WTC11 (cell line): ENCODE measurements around the gene CACNA1C. TPM values are rescaled to one million over a fixed set of nuclear protein-coding genes. Genes with fewer than 3 reads are reported as not detected.

Source experiments
- ATAC-seq: fragments of 200-7000 bp; cut with Tn5 transposase; 2 replicates; pipeline ENCODE4 v1.10.0; 2021; ENCODE audit warnings: mild to moderate bottlenecking, moderate library complexity
- CTCF ChIA-PET: fragments of 300-600 bp; sonication (Branson Sonifier 250); formaldehyde crosslinking; loops from one replicate; lab custom pipeline; 2021; ENCODE audit warnings: antibody characterized with exemption; lab: Charles Lee
- POLR2A ChIA-PET: fragments of 350-600 bp; sonication (Branson Sonifier 250); formaldehyde crosslinking; loops from one replicate; lab custom pipeline; 2021; ENCODE audit warnings: antibody characterized with exemption; lab: Charles Lee
- DNase-seq: peaks from one replicate; pipeline ENCODE4 v3.0.0; 2021; ENCODE audit warnings: low spot score
- H3K27ac Mint-ChIP-seq: 2 replicates; pipeline ENCODE4 v1.8.0; 2021; ENCODE audit warnings: mixed read lengths
- H3K27me3 Mint-ChIP-seq: 2 replicates; pipeline ENCODE4 v1.8.0; 2021; ENCODE audit warnings: low read depth, mild to moderate bottlenecking, moderate library complexity, mixed read lengths
- H3K36me3 Mint-ChIP-seq: 2 replicates; pipeline ENCODE4 v1.8.0; 2021; ENCODE audit warnings: mixed read lengths
- H3K4me1 Mint-ChIP-seq: 2 replicates; pipeline ENCODE4 v1.8.0; 2022; ENCODE audit warnings: mixed read lengths
- H3K4me3 Mint-ChIP-seq: 2 replicates; pipeline ENCODE4 v1.8.0; 2021; ENCODE audit warnings: mild to moderate bottlenecking, moderate library complexity, mixed read lengths
- H3K9me3 Mint-ChIP-seq: 2 replicates; pipeline ENCODE4 v1.8.0; 2021; ENCODE audit warnings: mixed read lengths
- ELF4 ChIP-seq: sonication (generic); formaldehyde crosslinking; IDR thresholded peaks from 2 replicates; pipeline ENCODE4 v1.8.1; 2022; ENCODE audit warnings: low read depth, mild to moderate bottlenecking, moderate library complexity, missing genetic modification reagents
- ESRRA ChIP-seq: sonication (generic); formaldehyde crosslinking; IDR thresholded peaks from 2 replicates; pipeline ENCODE4 v1.8.1; 2022; ENCODE audit warnings: mild to moderate bottlenecking, missing genetic modification reagents, borderline replicate concordance
- FOXP1 ChIP-seq: sonication (generic); formaldehyde crosslinking; IDR thresholded peaks from 2 replicates; pipeline ENCODE4 v1.8.0; 2022; ENCODE audit warnings: missing genetic modification reagents, mild to moderate bottlenecking, moderate library complexity, borderline replicate concordance
- HMGA2 ChIP-seq: fragments of 250-450 bp; sonication (Bioruptor Pico); IDR thresholded peaks from 2 replicates; pipeline ENCODE4 v1.4.0; 2021; ENCODE audit warnings: mild to moderate bottlenecking, moderate library complexity
- IRF2 ChIP-seq: sonication (generic); formaldehyde crosslinking; IDR thresholded peaks from 2 replicates; pipeline ENCODE4 v1.8.0; 2022; ENCODE audit warnings: low read depth, missing genetic modification reagents, borderline replicate concordance
- JAZF1 ChIP-seq: fragments of 250-450 bp; sonication (Bioruptor Pico); IDR thresholded peaks from 2 replicates; pipeline ENCODE4 v1.9.0; 2021; ENCODE audit warnings: moderate library complexity, mild to moderate bottlenecking, inconsistent platforms
- NFE2L1 ChIP-seq: sonication (generic); formaldehyde crosslinking; IDR thresholded peaks from 2 replicates; pipeline ENCODE4 v1.8.1; 2023; ENCODE audit warnings: missing genetic modification reagents
- PRRX2 ChIP-seq: fragments of 250-450 bp; sonication (Bioruptor Pico); IDR thresholded peaks from 2 replicates; pipeline ENCODE4 v1.8.0; 2021; ENCODE audit warnings: mild to moderate bottlenecking
- SOX15 ChIP-seq: fragments of 250-450 bp; sonication (Bioruptor Pico); IDR thresholded peaks from 2 replicates; pipeline ENCODE4 v1.9.0; 2021; ENCODE audit warnings: mild to moderate bottlenecking
- TEAD1 ChIP-seq: sonication (generic); formaldehyde crosslinking; IDR thresholded peaks from 2 replicates; pipeline ENCODE4 v1.8.0; 2022; ENCODE audit warnings: mild to moderate bottlenecking, missing genetic modification reagents
- TP53 ChIP-seq: sonication (generic); formaldehyde crosslinking; IDR thresholded peaks from 2 replicates; pipeline ENCODE4 v1.8.1; 2023; ENCODE audit warnings: mild to moderate bottlenecking, missing genetic modification reagents
- ZBTB21 ChIP-seq: sonication (generic); formaldehyde crosslinking; IDR thresholded peaks from 2 replicates; pipeline ENCODE4 v1.8.1; 2023; ENCODE audit warnings: mild to moderate bottlenecking, missing genetic modification reagents, borderline replicate concordance
- total RNA-seq: library from RNA; stranded (reverse); gene quantifications from 3 replicates; pipeline ENCODE4 v1.2.3, GENCODE V29; 2021
- TF ChIP-seq, protein P1 (sequence below): fragments of 250-450 bp; sonication (Bioruptor Pico); IDR thresholded peaks from 2 replicates; pipeline ENCODE4 v1.9.0; 2021; ENCODE audit warnings: mild to moderate bottlenecking
- TF ChIP-seq, protein P2 (sequence below): sonication (generic); formaldehyde crosslinking; IDR thresholded peaks from 2 replicates; pipeline ENCODE4 v1.8.0; 2022; ENCODE audit warnings: mild to moderate bottlenecking, missing genetic modification reagents
- TF ChIP-seq, protein P3 (sequence below): fragments of 250-450 bp; sonication (Bioruptor Pico); IDR thresholded peaks from 2 replicates; pipeline ENCODE4 v2.1.2; 2022; ENCODE audit warnings: mild to moderate bottlenecking, moderate library complexity
- TF ChIP-seq, protein P4 (sequence below): sonication (generic); formaldehyde crosslinking; IDR thresholded peaks from 2 replicates; pipeline ENCODE4 v1.8.1; 2023; ENCODE audit warnings: mild to moderate bottlenecking, missing genetic modification reagents, moderate library complexity
- TF ChIP-seq, protein P5 (sequence below): sonication (generic); formaldehyde crosslinking; IDR thresholded peaks from 2 replicates; pipeline ENCODE4 v1.8.1; 2022; ENCODE audit warnings: mild to moderate bottlenecking, moderate library complexity, missing genetic modification reagents
- TF ChIP-seq, protein P6 (sequence below): sonication (generic); formaldehyde crosslinking; IDR thresholded peaks from 2 replicates; pipeline ENCODE4 v1.8.1; 2022; ENCODE audit warnings: missing genetic modification reagents, borderline replicate concordance
- TF ChIP-seq, protein P7 (sequence below): sonication (generic); formaldehyde crosslinking; IDR thresholded peaks from 2 replicates; pipeline ENCODE4 v1.8.0; 2022; ENCODE audit warnings: missing genetic modification reagents

CACNA1C gene
- total RNA-seq, 1 experiment from 2014 or later = 1.7 TPM

DNA sequence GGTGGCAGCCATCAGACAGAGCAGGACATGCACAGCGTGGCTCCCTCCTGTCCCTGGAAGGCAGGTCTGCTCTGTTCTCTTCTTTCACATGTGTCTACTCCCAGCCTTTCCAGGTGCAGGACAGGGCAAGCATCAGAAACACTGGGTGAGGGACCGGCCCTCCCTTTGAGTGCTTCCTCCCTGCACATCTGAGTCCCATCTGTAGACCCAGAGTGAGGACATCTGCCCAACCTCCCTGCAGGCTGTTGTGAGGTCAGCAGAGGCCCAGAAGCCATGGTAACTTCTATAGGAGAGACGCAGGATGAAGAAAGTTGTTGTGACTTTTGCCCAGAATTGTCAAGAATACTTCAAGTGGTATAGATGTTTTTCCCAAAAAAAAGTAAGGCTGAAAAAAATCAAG is 282.7 kb downstream of the CACNA1C start (continued):
- TF ChIP-seq, protein P1, sequence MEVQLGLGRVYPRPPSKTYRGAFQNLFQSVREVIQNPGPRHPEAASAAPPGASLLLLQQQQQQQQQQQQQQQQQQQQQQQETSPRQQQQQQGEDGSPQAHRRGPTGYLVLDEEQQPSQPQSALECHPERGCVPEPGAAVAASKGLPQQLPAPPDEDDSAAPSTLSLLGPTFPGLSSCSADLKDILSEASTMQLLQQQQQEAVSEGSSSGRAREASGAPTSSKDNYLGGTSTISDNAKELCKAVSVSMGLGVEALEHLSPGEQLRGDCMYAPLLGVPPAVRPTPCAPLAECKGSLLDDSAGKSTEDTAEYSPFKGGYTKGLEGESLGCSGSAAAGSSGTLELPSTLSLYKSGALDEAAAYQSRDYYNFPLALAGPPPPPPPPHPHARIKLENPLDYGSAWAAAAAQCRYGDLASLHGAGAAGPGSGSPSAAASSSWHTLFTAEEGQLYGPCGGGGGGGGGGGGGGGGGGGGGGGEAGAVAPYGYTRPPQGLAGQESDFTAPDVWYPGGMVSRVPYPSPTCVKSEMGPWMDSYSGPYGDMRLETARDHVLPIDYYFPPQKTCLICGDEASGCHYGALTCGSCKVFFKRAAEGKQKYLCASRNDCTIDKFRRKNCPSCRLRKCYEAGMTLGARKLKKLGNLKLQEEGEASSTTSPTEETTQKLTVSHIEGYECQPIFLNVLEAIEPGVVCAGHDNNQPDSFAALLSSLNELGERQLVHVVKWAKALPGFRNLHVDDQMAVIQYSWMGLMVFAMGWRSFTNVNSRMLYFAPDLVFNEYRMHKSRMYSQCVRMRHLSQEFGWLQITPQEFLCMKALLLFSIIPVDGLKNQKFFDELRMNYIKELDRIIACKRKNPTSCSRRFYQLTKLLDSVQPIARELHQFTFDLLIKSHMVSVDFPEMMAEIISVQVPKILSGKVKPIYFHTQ (CRISPR knock-in tag) = no peak
- TF ChIP-seq, protein P2, sequence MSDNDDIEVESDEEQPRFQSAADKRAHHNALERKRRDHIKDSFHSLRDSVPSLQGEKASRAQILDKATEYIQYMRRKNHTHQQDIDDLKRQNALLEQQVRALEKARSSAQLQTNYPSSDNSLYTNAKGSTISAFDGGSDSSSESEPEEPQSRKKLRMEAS (CRISPR knock-in tag) = no peak
- TF ChIP-seq, protein P3, sequence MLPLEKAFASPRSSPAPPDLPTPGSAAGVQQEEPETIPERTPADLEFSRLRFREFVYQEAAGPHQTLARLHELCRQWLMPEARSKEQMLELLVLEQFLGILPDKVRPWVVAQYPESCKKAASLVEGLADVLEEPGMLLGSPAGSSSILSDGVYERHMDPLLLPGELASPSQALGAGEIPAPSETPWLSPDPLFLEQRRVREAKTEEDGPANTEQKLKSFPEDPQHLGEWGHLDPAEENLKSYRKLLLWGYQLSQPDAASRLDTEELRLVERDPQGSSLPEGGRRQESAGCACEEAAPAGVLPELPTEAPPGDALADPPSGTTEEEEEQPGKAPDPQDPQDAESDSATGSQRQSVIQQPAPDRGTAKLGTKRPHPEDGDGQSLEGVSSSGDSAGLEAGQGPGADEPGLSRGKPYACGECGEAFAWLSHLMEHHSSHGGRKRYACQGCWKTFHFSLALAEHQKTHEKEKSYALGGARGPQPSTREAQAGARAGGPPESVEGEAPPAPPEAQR = no peak
- TF ChIP-seq, protein P4, sequence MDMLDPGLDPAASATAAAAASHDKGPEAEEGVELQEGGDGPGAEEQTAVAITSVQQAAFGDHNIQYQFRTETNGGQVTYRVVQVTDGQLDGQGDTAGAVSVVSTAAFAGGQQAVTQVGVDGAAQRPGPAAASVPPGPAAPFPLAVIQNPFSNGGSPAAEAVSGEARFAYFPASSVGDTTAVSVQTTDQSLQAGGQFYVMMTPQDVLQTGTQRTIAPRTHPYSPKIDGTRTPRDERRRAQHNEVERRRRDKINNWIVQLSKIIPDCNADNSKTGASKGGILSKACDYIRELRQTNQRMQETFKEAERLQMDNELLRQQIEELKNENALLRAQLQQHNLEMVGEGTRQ = no peak

DNA sequence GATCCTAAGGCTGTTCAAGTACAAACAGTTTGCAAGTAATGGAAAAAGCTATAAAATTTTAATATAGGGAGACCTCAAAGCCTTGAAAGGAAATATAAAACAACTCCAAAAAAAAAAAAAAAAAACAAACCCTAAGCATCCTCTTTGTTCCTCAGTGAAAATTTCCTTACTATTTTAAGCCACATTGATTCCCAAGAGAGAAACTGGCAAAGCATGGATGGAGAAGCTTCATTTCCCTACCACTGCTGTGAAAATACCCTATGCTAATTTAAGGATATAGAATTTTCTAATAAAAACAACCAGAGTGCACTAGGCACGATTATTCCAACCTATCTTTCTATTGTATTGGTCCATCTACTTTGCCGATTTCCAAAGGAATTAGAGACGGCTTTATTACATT is 283.1 kb downstream of the CACNA1C start:
- Mint-ChIP-seq H3K36me3 (no peaks in the 10 kb centered on the region), H3K27me3 (no peaks in the 10 kb centered on the region; the same call in 1 of the 2 replicates), H3K9me3 (no peaks in the 10 kb centered on the region), H3K27ac (no peak overlapping the region), H3K4me1 (peaks cover 9% of the 10 kb centered on the region), H3K4me3 (no peak overlapping the region)
- ChIA-PET CTCF (interaction anchor here (0.7 kb wide), 1 partner anchor 59 kb away, joined by 4 read pairs; no protein-coding TSS in a partner anchor), POLR2A (interaction anchor here (0.7 kb wide), 1 partner anchor 235 kb away, joined by 4 read pairs; no protein-coding TSS in a partner anchor)
- TF ChIP-seq ESRRA (CRISPR knock-in tag) (no peak), ELF4 (no peak), IRF2 (CRISPR knock-in tag) (no peak), TP53 (CRISPR knock-in tag) (no peak), JAZF1 (CRISPR knock-in tag) (no peak), NFE2L1 (no peak), FOXP1 (CRISPR knock-in tag) (no peak), HMGA2 (CRISPR knock-in tag) (no peak), ZBTB21 (no peak), PRRX2 (CRISPR knock-in tag) (no peak), TEAD1 (CRISPR knock-in tag) (no peak), SOX15 (CRISPR knock-in tag) (no peak)
- TF ChIP-seq, protein P5, sequence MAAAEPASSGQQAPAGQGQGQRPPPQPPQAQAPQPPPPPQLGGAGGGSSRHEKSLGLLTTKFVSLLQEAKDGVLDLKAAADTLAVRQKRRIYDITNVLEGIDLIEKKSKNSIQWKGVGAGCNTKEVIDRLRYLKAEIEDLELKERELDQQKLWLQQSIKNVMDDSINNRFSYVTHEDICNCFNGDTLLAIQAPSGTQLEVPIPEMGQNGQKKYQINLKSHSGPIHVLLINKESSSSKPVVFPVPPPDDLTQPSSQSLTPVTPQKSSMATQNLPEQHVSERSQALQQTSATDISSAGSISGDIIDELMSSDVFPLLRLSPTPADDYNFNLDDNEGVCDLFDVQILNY (CRISPR knock-in tag) = no peak
- TF ChIP-seq, protein P3 = no peak
- TF ChIP-seq, protein P6, sequence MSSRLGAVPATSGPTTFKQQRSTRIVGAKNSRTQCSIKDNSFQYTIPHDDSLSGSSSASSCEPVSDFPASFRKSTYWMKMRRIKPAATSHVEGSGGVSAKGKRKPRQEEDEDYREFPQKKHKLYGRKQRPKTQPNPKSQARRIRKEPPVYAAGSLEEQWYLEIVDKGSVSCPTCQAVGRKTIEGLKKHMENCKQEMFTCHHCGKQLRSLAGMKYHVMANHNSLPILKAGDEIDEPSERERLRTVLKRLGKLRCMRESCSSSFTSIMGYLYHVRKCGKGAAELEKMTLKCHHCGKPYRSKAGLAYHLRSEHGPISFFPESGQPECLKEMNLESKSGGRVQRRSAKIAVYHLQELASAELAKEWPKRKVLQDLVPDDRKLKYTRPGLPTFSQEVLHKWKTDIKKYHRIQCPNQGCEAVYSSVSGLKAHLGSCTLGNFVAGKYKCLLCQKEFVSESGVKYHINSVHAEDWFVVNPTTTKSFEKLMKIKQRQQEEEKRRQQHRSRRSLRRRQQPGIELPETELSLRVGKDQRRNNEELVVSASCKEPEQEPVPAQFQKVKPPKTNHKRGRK (CRISPR knock-in tag) = no peak
- TF ChIP-seq, protein P7, sequence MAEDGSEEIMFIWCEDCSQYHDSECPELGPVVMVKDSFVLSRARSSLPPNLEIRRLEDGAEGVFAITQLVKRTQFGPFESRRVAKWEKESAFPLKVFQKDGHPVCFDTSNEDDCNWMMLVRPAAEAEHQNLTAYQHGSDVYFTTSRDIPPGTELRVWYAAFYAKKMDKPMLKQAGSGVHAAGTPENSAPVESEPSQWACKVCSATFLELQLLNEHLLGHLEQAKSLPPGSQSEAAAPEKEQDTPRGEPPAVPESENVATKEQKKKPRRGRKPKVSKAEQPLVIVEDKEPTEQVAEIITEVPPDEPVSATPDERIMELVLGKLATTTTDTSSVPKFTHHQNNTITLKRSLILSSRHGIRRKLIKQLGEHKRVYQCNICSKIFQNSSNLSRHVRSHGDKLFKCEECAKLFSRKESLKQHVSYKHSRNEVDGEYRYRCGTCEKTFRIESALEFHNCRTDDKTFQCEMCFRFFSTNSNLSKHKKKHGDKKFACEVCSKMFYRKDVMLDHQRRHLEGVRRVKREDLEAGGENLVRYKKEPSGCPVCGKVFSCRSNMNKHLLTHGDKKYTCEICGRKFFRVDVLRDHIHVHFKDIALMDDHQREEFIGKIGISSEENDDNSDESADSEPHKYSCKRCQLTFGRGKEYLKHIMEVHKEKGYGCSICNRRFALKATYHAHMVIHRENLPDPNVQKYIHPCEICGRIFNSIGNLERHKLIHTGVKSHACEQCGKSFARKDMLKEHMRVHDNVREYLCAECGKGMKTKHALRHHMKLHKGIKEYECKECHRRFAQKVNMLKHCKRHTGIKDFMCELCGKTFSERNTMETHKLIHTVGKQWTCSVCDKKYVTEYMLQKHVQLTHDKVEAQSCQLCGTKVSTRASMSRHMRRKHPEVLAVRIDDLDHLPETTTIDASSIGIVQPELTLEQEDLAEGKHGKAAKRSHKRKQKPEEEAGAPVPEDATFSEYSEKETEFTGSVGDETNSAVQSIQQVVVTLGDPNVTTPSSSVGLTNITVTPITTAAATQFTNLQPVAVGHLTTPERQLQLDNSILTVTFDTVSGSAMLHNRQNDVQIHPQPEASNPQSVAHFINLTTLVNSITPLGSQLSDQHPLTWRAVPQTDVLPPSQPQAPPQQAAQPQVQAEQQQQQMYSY (CRISPR knock-in tag) = no peak
- ATAC-seq = no peak
- DNase-seq = no peak
